HEK293T (cell line): ENCODE data around the gene SVIL.

Experiments
- ARNT ChIP-seq: fragments of 450-650 bp; IDR thresholded peaks from 2 replicates; pipeline ENCODE4 v1.6.1; 2017; ENCODE audit warnings: mild to moderate bottlenecking
- ELF4 ChIP-seq: fragments of 450-650 bp; IDR thresholded peaks from 2 replicates; pipeline ENCODE4 v1.6.1; 2017; ENCODE audit warnings: antibody characterized with exemption
- SP1 ChIP-seq: fragments of 450-650 bp; IDR thresholded peaks from 2 replicates; pipeline ENCODE4 v1.6.1; 2017
- TF ChIP-seq, protein P1 (sequence below): fragments of 450-650 bp; IDR thresholded peaks from 2 replicates; pipeline ENCODE4 v1.6.1; 2016

DNA sequence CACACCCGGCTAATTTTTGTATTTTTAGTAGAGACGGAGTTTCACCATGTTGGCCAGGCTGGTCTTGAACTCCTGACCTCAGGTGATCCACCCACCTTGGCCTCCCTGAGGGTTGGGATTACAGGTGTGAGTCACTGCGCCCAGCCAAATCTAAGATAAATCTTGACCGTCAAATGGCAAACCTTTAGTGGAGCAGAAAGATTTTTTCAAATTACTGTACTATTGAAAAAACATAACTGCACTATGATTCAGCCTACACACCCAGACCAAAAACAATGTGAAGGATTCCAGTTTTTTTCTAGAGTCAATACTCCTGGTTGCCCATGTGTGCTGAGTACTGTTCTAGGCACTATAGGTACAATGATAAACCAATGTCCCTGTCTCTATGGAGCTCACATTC lies 33.9 kb upstream of the SVIL start:
- TF ChIP-seq ARNT (no peak), SP1 (no peak), ELF4 (no peak)
- TF ChIP-seq, protein P1, sequence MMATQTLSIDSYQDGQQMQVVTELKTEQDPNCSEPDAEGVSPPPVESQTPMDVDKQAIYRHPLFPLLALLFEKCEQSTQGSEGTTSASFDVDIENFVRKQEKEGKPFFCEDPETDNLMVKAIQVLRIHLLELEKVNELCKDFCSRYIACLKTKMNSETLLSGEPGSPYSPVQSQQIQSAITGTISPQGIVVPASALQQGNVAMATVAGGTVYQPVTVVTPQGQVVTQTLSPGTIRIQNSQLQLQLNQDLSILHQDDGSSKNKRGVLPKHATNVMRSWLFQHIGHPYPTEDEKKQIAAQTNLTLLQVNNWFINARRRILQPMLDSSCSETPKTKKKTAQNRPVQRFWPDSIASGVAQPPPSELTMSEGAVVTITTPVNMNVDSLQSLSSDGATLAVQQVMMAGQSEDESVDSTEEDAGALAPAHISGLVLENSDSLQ: no peak
